HCT116 (cell line): ENCODE measurements around the gene GRXCR1. TPM values are rescaled to one million over a fixed set of nuclear protein-coding genes. Genes with fewer than 3 reads are reported as not detected.

ENCODE experiments used
- ATAC-seq: fragments of 200-7000 bp; cut with Tn5 transposase; 2 replicates; pipeline ENCODE4 v1.9.1; 2020; ENCODE audit warnings: mild to moderate bottlenecking, moderate library complexity
- BruUV-seq: library from RNA; stranded (reverse); fragments of 400-500 nt; replicated peaks from 2 replicates; lab custom pipeline; 2021; lab: Mats Ljungman, UMichigan
- CTCF ChIA-PET: fragments of 300-600 bp; sonication (Branson Sonifier 250); formaldehyde crosslinking; loops from one replicate; lab custom pipeline; 2021; ENCODE audit warnings: antibody characterized with exemption; lab: Charles Lee
- POLR2A ChIA-PET: fragments of 300-600, 350-600 bp; sonication (Branson Sonifier 250); formaldehyde crosslinking; loops from one replicate; lab custom pipeline; 2021; ENCODE audit warnings: antibody characterized with exemption; lab: Charles Lee
- RAD21 ChIA-PET, 2 experiments: fragments of 300-600 bp; sonication (Branson Sonifier 250); formaldehyde crosslinking; loops; one replicate each; lab custom pipeline; 2023; ENCODE audit warnings: low total read pairs in 2 of 2; ENCODE audit not compliant: uncharacterized antibody in 2 of 2, unreplicated experiment in 2 of 2, low non-redundant PET in 1 of 2; lab: Charles Lee
- DNase-seq: peaks from one replicate; pipeline ENCODE4 v3.0.0-alpha.2; 2010; ENCODE audit warnings: low read depth, low spot score
- H2AFZ ChIP-seq: fragments of 200-600 bp; shearing (Covaris generic), sonication (generic); 2 replicates; pipeline ENCODE4 v1.6.1; 2017; ENCODE audit warnings: low read depth, mixed run types, mixed read lengths, antibody characterized with exemption, low read length; ENCODE audit not compliant: poor library complexity, severe bottlenecking
- H3K27ac ChIP-seq: 2 replicates; pipeline ENCODE4 v1.5.1; 2012; ENCODE audit warnings: low read depth, low read length
- H3K27me3 ChIP-seq: fragments of 200-600 bp; sonication (generic); 2 replicates; pipeline ENCODE4 v1.6.1; 2016; ENCODE audit warnings: mixed run types, low read length, mixed read lengths; ENCODE audit not compliant: insufficient read depth
- H3K36me3 ChIP-seq, 2 experiments: fragments of 200-500 bp in 1 of 2; fragments of 200-600 bp in 1 of 2; sonication (Bioruptor generic) in 1 of 2; sonication (generic) in 1 of 2; 2 replicates each; pipeline versions ENCODE4 v1.5.1 to v1.6.1; 2014 to 2016; ENCODE audit warnings: low read length in 2 of 2, inconsistent platforms in 1 of 2, mixed read lengths in 1 of 2, mixed run types in 1 of 2; ENCODE audit not compliant: insufficient read depth in 2 of 2, control insufficient read depth in 1 of 2
- H3K4me1 ChIP-seq, 2 experiments: fragments of 200-600 bp in 1 of 2; sonication (generic) in 1 of 2; 2 replicates each; pipeline versions ENCODE4 v1.5.1 to v1.6.1; 2012 to 2017; ENCODE audit warnings: low read length in 2 of 2, inconsistent platforms in 1 of 2, mild to moderate bottlenecking in 1 of 2, mixed read lengths in 1 of 2, mixed run types in 1 of 2, moderate library complexity in 1 of 2; ENCODE audit not compliant: insufficient read depth in 2 of 2, control insufficient read depth in 1 of 2
- H3K4me2 ChIP-seq: fragments of 200-600 bp; sonication (generic); 2 replicates; pipeline ENCODE4 v1.6.1; 2017; ENCODE audit warnings: mixed run types, low read length, mixed read lengths
- H3K4me3 ChIP-seq, 2 experiments: fragments of 200-600 bp in 1 of 2; sonication (generic) in 1 of 2; replicated peaks in 1 of 2; 2 replicates each; pipeline ENCODE4 v1.5.1; 2011 to 2016; ENCODE audit warnings: low read length in 2 of 2, control low read depth in 1 of 2, low read depth in 1 of 2, mild to moderate bottlenecking in 1 of 2, mixed read lengths in 1 of 2, mixed run types in 1 of 2
- H3K79me2 ChIP-seq: fragments of 200-600 bp; sonication (generic); 2 replicates; pipeline ENCODE4 v1.6.1; 2017; ENCODE audit warnings: mild to moderate bottlenecking, mixed run types, low read length, moderate library complexity, mixed read lengths; ENCODE audit not compliant: insufficient read depth
- H3K9ac ChIP-seq: fragments of 200-600 bp; sonication (generic); 2 replicates; pipeline ENCODE4 v1.6.1; 2016; ENCODE audit warnings: low read length, mixed read lengths
- H3K9me2 ChIP-seq: fragments of 200-600 bp; sonication (generic), shearing (Covaris generic); 2 replicates; pipeline ENCODE4 v1.6.1; 2017; ENCODE audit warnings: mixed run types, mild to moderate bottlenecking, moderate library complexity; ENCODE audit not compliant: insufficient read depth
- H3K9me3 ChIP-seq, 2 experiments: fragments of 200-500 bp in 1 of 2; fragments of 200-600 bp in 1 of 2; sonication (Bioruptor generic) in 1 of 2; sonication (generic) in 1 of 2; 2 replicates each; pipeline ENCODE4 v1.6.1; 2014 to 2017; ENCODE audit warnings: low read length in 2 of 2, mixed read lengths in 2 of 2, inconsistent platforms in 1 of 2, low read depth in 1 of 2, mild to moderate bottlenecking in 1 of 2, mixed run types in 1 of 2, moderate library complexity in 1 of 2; ENCODE audit not compliant: control insufficient read depth in 1 of 2, insufficient read depth in 1 of 2
- H4K20me1 ChIP-seq: fragments of 200-600 bp; sonication (generic), shearing (Covaris generic); 2 replicates; pipeline ENCODE4 v1.6.1; 2017; ENCODE audit warnings: mixed run types, mild to moderate bottlenecking, moderate library complexity; ENCODE audit not compliant: insufficient read depth
- CEBPB ChIP-seq: IDR thresholded peaks from 2 replicates; pipeline ENCODE4 v1.6.1; 2012; ENCODE audit warnings: low read depth
- EGR1 ChIP-seq: IDR thresholded peaks from 2 replicates; pipeline ENCODE4 v1.6.1; 2012; ENCODE audit warnings: low read depth
- FOSL1 ChIP-seq: IDR thresholded peaks from 2 replicates; pipeline ENCODE4 v1.6.1; 2012; ENCODE audit warnings: low read depth
- JUND ChIP-seq: IDR thresholded peaks from 2 replicates; pipeline ENCODE4 v1.6.1; 2012
- RAD21 ChIP-seq: IDR thresholded peaks from 2 replicates; pipeline ENCODE4 v1.6.1; 2012; ENCODE audit warnings: low read depth, mild to moderate bottlenecking
- REST ChIP-seq: IDR thresholded peaks from 2 replicates; pipeline ENCODE4 v1.6.1; 2012; ENCODE audit warnings: low read depth
- SIN3A ChIP-seq: IDR thresholded peaks from 2 replicates; pipeline ENCODE4 v1.6.1; 2012; ENCODE audit warnings: low read depth
- TCF7L2 ChIP-seq: IDR thresholded peaks from 2 replicates; pipeline ENCODE4 v1.7.0; 2011; ENCODE audit warnings: borderline replicate concordance, inconsistent platforms; ENCODE audit not compliant: insufficient read depth, insufficient read length; ENCODE audit errors: extremely low read depth
- YY1 ChIP-seq: IDR thresholded peaks from 2 replicates; pipeline ENCODE4 v1.6.1; 2011; ENCODE audit warnings: low read length, low read depth, moderate library complexity, mild to moderate bottlenecking; ENCODE audit not compliant: insufficient replicate concordance; ENCODE audit errors: extremely low read depth
- ZNF274 ChIP-seq: fragments of 200-500 bp; sonication (Bioruptor generic); IDR thresholded peaks from 2 replicates; pipeline ENCODE4 v1.6.1; 2014; ENCODE audit warnings: mild to moderate bottlenecking, low read depth, low read length, inconsistent platforms
- intact Hi-C: fragments of 100-400 bp; cut with micrococcal nuclease; formaldehyde crosslinking; loops from 2 replicates; pipeline ENCODE4 v1.10.0; 2022
- total RNA-seq: library from RNA; stranded (reverse); gene quantifications from one replicate; pipeline ENCODE4 v1.2.1, GENCODE V29; 2021; ENCODE audit not compliant: unreplicated experiment

Gene GRXCR1
- total RNA-seq, 1 experiment from 2014 or later = not detected

- BruUV-seq = no TSS peak
- DNase-seq = no peak
- Histone ChIP-seq H3K79me2 (no peaks in the 10 kb centered on the region), H3K27ac (no peak overlapping the region), H3K4me1 (no peaks in the 10 kb centered on the region), H3K27me3 (no peaks in the 10 kb centered on the region), H3K9me2 (no peaks in the 10 kb centered on the region), H3K4me3 (no peak overlapping the region), H4K20me1 (no peaks in the 10 kb centered on the region), H3K36me3 (no peaks in the 10 kb centered on the region), H2AFZ (no peak overlapping the region), H3K9me3 (peaks cover 4 to 19% of the 10 kb centered on the region in 2 experiments; a peak in 2 of 4 replicates), H3K4me2 (no peak overlapping the region), H3K9ac (no peak overlapping the region)
- intact Hi-C loops = loop anchor here (5.0 kb wide), 1 partner anchor 606 kb away; no protein-coding TSS in a partner anchor
- ChIA-PET CTCF (no interaction called here), POLR2A (no interaction called here), RAD21 (no interaction called here)
- TF ChIP-seq SIN3A = no peak
- TF ChIP-seq RAD21 = no peak
- no peak for TF ChIP-seq CEBPB
- TF ChIP-seq JUND = no peak
- no peak for TF ChIP-seq YY1
- no peak for TF ChIP-seq ZNF274
- TF ChIP-seq EGR1 = no peak
- no peak for TF ChIP-seq FOSL1
- TF ChIP-seq TCF7L2 = no peak
- TF ChIP-seq REST = no peak
- ATAC-seq = no peak
These were observed 93.5 kb downstream of the GRXCR1 start for GRCh38 chr4:42985976-42986375.
